B cell (primary cell): ENCODE measurements around the gene PLSCR5. TPM values are rescaled to one million over a fixed set of nuclear protein-coding genes. Genes with fewer than 3 reads are reported as not detected.

Source experiments
- ATAC-seq: fragments of 200-7000 bp; cut with Tn5 transposase; one replicate; pipeline ENCODE4 v1.10.0; 2021; ENCODE audit warnings: low read depth, mild to moderate bottlenecking, moderate number of reproducible peaks, moderate library complexity
- CTCF ChIA-PET: fragments of 350-600 bp; sonication (Branson Sonifier 250); formaldehyde crosslinking; loops from one replicate; lab custom pipeline; 2021; ENCODE audit warnings: antibody characterized with exemption, inconsistent platforms; lab: Charles Lee
- POLR2A ChIA-PET: fragments of 350-600 bp; sonication (Branson Sonifier 250); formaldehyde crosslinking; loops from one replicate; lab custom pipeline; 2021; ENCODE audit warnings: antibody characterized with exemption; lab: Charles Lee
- DNase-seq: peaks from one replicate; pipeline ENCODE4 v3.0.0; 2013
- H2AFZ ChIP-seq: 2 replicates; pipeline ENCODE4 v1.6.1; 2012; ENCODE audit warnings: mild to moderate bottlenecking, low read depth, low read length; ENCODE audit not compliant: insufficient read depth, poor library complexity, severe bottlenecking
- H3K27ac ChIP-seq, 2 donors: 1 replicate in 1 of 2; 2 replicates in 1 of 2; pipeline ENCODE4 v1.5.1; 2012 to 2013; ENCODE audit warnings: low read length in 2 of 2, mild to moderate bottlenecking in 2 of 2, moderate library complexity in 1 of 2
- H3K27me3 ChIP-seq, 4 experiments: fragments of 200-600 bp in 1 of 4; sonication (generic) in 1 of 4; replicated peaks in 1 of 4; 1 replicate in 2 of 4; 2 replicates in 2 of 4; pipeline versions ENCODE4 v1.6.1 to v1.7.0; 2013 to 2016; ENCODE audit warnings: low read length in 3 of 4, mild to moderate bottlenecking in 2 of 4, mixed read lengths in 1 of 4, moderate library complexity in 1 of 4; ENCODE audit not compliant: insufficient read depth in 4 of 4, control insufficient read depth in 3 of 4; ENCODE audit errors: control extremely low read depth in 1 of 4
- H3K36me3 ChIP-seq, 2 experiments: replicated peaks in 1 of 2; 1 replicate in 1 of 2; 2 replicates in 1 of 2; pipeline versions ENCODE4 v1.6.1 to v1.7.1; 2013; ENCODE audit warnings: low read length in 1 of 2; ENCODE audit not compliant: insufficient read depth in 2 of 2, control insufficient read depth in 1 of 2; ENCODE audit errors: control extremely low read depth in 1 of 2, extremely low read depth in 1 of 2
- H3K4me1 ChIP-seq, 2 donors: fragments of 200-600 bp in 1 of 2; sonication (generic) in 1 of 2; 1 replicate in 1 of 2; 2 replicates in 1 of 2; pipeline versions ENCODE4 v1.5.1 to v1.6.1; 2013 to 2017; ENCODE audit warnings: low read length in 2 of 2; ENCODE audit not compliant: control insufficient read depth in 2 of 2, insufficient read depth in 2 of 2
- H3K4me2 ChIP-seq: replicated peaks from 2 replicates; pipeline ENCODE3; 2012; ENCODE audit warnings: mild to moderate bottlenecking, low read depth, low read length; ENCODE audit not compliant: poor library complexity, severe bottlenecking
- H3K4me3 ChIP-seq, 5 experiments: fragments of 200-600 bp in 1 of 5; sonication (generic) in 1 of 5; 1 replicate in 3 of 5; 2 replicates in 2 of 5; pipeline versions ENCODE4 v1.5.1 to v1.7.0; 2011 to 2016; ENCODE audit warnings: low read length in 4 of 5, mild to moderate bottlenecking in 4 of 5, low read depth in 2 of 5, control low read depth in 1 of 5, moderate library complexity in 1 of 5; ENCODE audit not compliant: insufficient read depth in 1 of 5; ENCODE audit errors: control extremely low read depth in 1 of 5, extremely low read depth in 1 of 5
- H3K79me2 ChIP-seq: fragments of 200-600 bp; sonication (generic); one replicate; pipeline ENCODE4 v1.6.0; 2016; ENCODE audit warnings: low read length; ENCODE audit not compliant: control insufficient read depth, insufficient read depth
- H3K9ac ChIP-seq: fragments of 200-600 bp; sonication (generic); 2 replicates; pipeline ENCODE4 v1.6.1; 2017; ENCODE audit warnings: mild to moderate bottlenecking, low read length, moderate library complexity
- H3K9me3 ChIP-seq, 3 donors: one replicate each; pipeline versions ENCODE4 v1.6.1 to v1.7.1; 2013; ENCODE audit warnings: low read length in 2 of 3; ENCODE audit not compliant: control insufficient read depth in 2 of 3, insufficient read depth in 1 of 3; ENCODE audit errors: control extremely low read depth in 1 of 3
- H4K20me1 ChIP-seq: 2 replicates; pipeline ENCODE4 v1.6.0; 2012; ENCODE audit warnings: mild to moderate bottlenecking, low read length; ENCODE audit not compliant: insufficient read depth, control insufficient read depth, poor library complexity, severe bottlenecking
- H3K27ac Mint-ChIP-seq: one replicate; pipeline ENCODE4 v1.8.0; 2021; ENCODE audit warnings: mixed read lengths
- H3K27me3 Mint-ChIP-seq: one replicate; pipeline ENCODE4 v1.8.0; 2021; ENCODE audit warnings: mixed read lengths
- H3K4me1 Mint-ChIP-seq: one replicate; pipeline ENCODE4 v1.8.0; 2021; ENCODE audit warnings: mixed read lengths
- H3K4me3 Mint-ChIP-seq: one replicate; pipeline ENCODE4 v1.8.0; 2021; ENCODE audit warnings: mixed read lengths
- H3K9me3 Mint-ChIP-seq: one replicate; pipeline ENCODE4 v1.8.0; 2022; ENCODE audit warnings: mixed read lengths; ENCODE audit not compliant: insufficient read depth
- EZH2 ChIP-seq: IDR thresholded peaks from 2 replicates; pipeline ENCODE4 v1.6.1; 2012; ENCODE audit warnings: borderline replicate concordance, low read depth, mild to moderate bottlenecking, moderate library complexity, low read length; ENCODE audit not compliant: insufficient read depth, poor library complexity, severe bottlenecking
- WGBS: methylation state at CpG from one replicate; pipeline ENCODE4 v1.1.5; 2013; ENCODE audit warnings: missing lambda C conversion rate; ENCODE audit not compliant: insufficient coverage; 5-methylcytosine and 5-hydroxymethylcytosine counted together
- intact Hi-C: fragments of 100-400 bp; cut with micrococcal nuclease; formaldehyde crosslinking; loops from one replicate; pipeline ENCODE4 v1.10.0; 2022
- polyA plus RNA-seq: library from polyadenylated mRNA; depleted of rRNA; stranded (reverse); fragments of >200 nt; gene quantifications from 2 replicates; pipeline ENCODE4 v1.2.3, GENCODE V29; 2012
- total RNA-seq, 2 donors: library from RNA; stranded (reverse); fragments of 120-200 nt in 1 of 2; gene quantifications; 1 replicate in 1 of 2; 2 replicates in 1 of 2; pipeline versions ENCODE4 v1.2.3 to v1.2.4, GENCODE V29; 2013 to 2022
- TF ChIP-seq, protein P1 (sequence below): fragments of 200-600 bp; IDR thresholded peaks from one replicate; pipeline ENCODE4 v1.8.0; 2022; ENCODE audit warnings: antibody characterized with exemption, mild to moderate bottlenecking

PLSCR5 gene
- total and polyA plus RNA-seq, 2 donors (not counting 1 experiment from before 2014, with no cell fraction given): not detected

DNA sequence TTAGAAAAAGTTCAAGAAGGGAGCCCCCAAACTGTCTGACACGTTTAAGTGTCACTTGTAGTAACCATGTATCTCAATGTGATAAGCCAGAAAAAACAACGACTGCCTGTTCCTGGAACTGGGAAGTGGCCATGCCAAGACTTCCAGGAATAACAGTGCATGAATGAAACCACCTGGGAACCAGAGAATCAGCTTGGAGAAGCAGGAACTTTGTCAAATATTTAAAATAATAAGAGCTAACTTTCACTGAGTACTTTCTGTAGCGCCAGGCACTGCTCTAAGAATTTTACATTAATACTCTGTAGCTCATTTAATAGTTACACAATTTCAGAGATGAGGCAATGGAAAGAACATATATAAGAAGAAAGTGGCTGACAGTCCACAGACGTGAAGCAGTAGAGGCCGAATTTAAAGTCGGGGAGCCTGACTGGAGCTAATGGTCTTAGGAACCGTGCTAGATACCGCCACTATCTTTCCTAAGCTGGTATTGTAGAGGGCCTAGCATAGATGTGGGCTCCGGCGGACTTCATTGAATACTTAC, 61.6 kb downstream of the PLSCR5 start:
- peak overlapping the region in 1 of 2 donors; percentile 77 for H3K27ac ChIP-seq
- no peaks in the 10 kb centered on the region for H3K9me3 ChIP-seq
- Mint-ChIP-seq H3K27ac (peak overlapping the region; percentile 94), H3K9me3 (no peaks in the 10 kb centered on the region), H3K27me3 (no peaks in the 10 kb centered on the region), H3K4me3 (peak overlapping the region; percentile 96), H3K4me1 (peaks cover 69% of the 10 kb centered on the region)
- CTCF ChIA-PET: interaction anchor here (1.1 to 3.5 kb wide), 5 partner anchors 10 to 354 kb away, joined by 3 to 9 read pairs (median 3); no protein-coding TSS in a partner anchor
- peaks cover 31 to 45% of the 10 kb centered on the region in 2 donors for H3K4me1 ChIP-seq
- peak overlapping the region; percentile 53 to 90 (median 74) for H3K4me3 ChIP-seq
- POLR2A ChIA-PET: interaction anchor here (1.6 kb wide), 1 partner anchor 74 kb away, joined by 9 read pairs; the partner anchor contains the start of gene PLSCR2
- intact Hi-C loops: loop anchor here (1.0 kb wide), 1 partner anchor 74 kb away; the partner anchor contains the start of gene PLSCR2
- no peak for DNase-seq
- no peak for TF ChIP-seq EZH2
- ATAC-seq: no peak
- H3K9ac ChIP-seq: peak overlapping the region; percentile 74
- H4K20me1 ChIP-seq: no peaks in the 10 kb centered on the region
- 0% methylated on average over 4 of the region's 10 CpGs for WGBS
- peaks cover 38% of the 10 kb centered on the region for H3K79me2 ChIP-seq
- peak overlapping the region; percentile 82 for H2AFZ ChIP-seq
- no peaks in the 10 kb centered on the region for H3K27me3 ChIP-seq
- H3K4me2 ChIP-seq: peak overlapping the region; percentile 72
- H3K36me3 ChIP-seq: no peaks in the 10 kb centered on the region

- POLR2A ChIA-PET: no interaction called here
- DNase-seq (peak; percentile 7), ATAC-seq (no peak)
- WGBS: no CpG with 5 or more reads among the region's 2 CpGs
- no peaks in the 10 kb centered on the region for H3K27me3 ChIP-seq
- Mint-ChIP-seq H3K4me1 (peaks cover 67% of the 10 kb centered on the region), H3K9me3 (no peaks in the 10 kb centered on the region), H3K27ac (peak overlapping the region; percentile 94), H3K4me3 (peak overlapping the region; percentile 96), H3K27me3 (no peaks in the 10 kb centered on the region)
- no peaks in the 10 kb centered on the region for H3K9me3 ChIP-seq
- peaks cover 31 to 45% of the 10 kb centered on the region in 2 donors for H3K4me1 ChIP-seq
- peak overlapping the region; percentile 82 for H2AFZ ChIP-seq
- intact Hi-C loops: no loop called here
- H3K79me2 ChIP-seq: peaks cover 44% of the 10 kb centered on the region
- CTCF ChIA-PET: interaction anchor here (1.1 to 3.5 kb wide), 4 partner anchors 9 to 72 kb away, joined by 3 to 9 read pairs (median 4); no protein-coding TSS in a partner anchor
- no peaks in the 10 kb centered on the region for H4K20me1 ChIP-seq
- H3K4me3 ChIP-seq: peak overlapping the region in 4 of 5 experiments; percentile 55 to 90 (median 78)
- no peaks in the 10 kb centered on the region for H3K36me3 ChIP-seq
- H3K27ac ChIP-seq: no peak overlapping the region
- peak overlapping the region; percentile 74 for H3K9ac ChIP-seq
- H3K4me2 ChIP-seq: peak overlapping the region; percentile 72
- TF ChIP-seq, protein P1, sequence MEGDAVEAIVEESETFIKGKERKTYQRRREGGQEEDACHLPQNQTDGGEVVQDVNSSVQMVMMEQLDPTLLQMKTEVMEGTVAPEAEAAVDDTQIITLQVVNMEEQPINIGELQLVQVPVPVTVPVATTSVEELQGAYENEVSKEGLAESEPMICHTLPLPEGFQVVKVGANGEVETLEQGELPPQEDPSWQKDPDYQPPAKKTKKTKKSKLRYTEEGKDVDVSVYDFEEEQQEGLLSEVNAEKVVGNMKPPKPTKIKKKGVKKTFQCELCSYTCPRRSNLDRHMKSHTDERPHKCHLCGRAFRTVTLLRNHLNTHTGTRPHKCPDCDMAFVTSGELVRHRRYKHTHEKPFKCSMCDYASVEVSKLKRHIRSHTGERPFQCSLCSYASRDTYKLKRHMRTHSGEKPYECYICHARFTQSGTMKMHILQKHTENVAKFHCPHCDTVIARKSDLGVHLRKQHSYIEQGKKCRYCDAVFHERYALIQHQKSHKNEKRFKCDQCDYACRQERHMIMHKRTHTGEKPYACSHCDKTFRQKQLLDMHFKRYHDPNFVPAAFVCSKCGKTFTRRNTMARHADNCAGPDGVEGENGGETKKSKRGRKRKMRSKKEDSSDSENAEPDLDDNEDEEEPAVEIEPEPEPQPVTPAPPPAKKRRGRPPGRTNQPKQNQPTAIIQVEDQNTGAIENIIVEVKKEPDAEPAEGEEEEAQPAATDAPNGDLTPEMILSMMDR: no peak
- TF ChIP-seq EZH2: no peak
Observed at GRCh38 chr3:146542978-146543377, 62.2 kb downstream of the PLSCR5 start.
